NCI-H526 (cell line): ENCODE data around the gene AHCTF1.
A peak's percentile ranks its signal among the peaks of the same experiment; 100 is the strongest.

Experiments used
- DNase-seq, 2 experiments: peaks; one replicate each; lab custom pipeline; 2025; lab: John Stamatoyannopoulos, UW

Gene AHCTF1, protein sequence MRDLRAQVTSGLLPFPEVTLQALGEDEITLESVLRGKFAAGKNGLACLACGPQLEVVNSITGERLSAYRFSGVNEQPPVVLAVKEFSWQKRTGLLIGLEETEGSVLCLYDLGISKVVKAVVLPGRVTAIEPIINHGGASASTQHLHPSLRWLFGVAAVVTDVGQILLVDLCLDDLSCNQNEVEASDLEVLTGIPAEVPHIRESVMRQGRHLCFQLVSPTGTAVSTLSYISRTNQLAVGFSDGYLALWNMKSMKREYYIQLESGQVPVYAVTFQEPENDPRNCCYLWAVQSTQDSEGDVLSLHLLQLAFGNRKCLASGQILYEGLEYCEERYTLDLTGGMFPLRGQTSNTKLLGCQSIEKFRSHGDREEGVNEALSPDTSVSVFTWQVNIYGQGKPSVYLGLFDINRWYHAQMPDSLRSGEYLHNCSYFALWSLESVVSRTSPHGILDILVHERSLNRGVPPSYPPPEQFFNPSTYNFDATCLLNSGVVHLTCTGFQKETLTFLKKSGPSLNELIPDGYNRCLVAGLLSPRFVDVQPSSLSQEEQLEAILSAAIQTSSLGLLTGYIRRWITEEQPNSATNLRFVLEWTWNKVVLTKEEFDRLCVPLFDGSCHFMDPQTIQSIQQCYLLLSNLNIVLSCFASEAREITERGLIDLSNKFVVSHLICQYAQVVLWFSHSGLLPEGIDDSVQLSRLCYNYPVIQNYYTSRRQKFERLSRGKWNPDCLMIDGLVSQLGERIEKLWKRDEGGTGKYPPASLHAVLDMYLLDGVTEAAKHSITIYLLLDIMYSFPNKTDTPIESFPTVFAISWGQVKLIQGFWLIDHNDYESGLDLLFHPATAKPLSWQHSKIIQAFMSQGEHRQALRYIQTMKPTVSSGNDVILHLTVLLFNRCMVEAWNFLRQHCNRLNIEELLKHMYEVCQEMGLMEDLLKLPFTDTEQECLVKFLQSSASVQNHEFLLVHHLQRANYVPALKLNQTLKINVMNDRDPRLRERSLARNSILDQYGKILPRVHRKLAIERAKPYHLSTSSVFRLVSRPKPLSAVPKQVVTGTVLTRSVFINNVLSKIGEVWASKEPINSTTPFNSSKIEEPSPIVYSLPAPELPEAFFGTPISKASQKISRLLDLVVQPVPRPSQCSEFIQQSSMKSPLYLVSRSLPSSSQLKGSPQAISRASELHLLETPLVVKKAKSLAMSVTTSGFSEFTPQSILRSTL (N-terminal part only)

DNA sequence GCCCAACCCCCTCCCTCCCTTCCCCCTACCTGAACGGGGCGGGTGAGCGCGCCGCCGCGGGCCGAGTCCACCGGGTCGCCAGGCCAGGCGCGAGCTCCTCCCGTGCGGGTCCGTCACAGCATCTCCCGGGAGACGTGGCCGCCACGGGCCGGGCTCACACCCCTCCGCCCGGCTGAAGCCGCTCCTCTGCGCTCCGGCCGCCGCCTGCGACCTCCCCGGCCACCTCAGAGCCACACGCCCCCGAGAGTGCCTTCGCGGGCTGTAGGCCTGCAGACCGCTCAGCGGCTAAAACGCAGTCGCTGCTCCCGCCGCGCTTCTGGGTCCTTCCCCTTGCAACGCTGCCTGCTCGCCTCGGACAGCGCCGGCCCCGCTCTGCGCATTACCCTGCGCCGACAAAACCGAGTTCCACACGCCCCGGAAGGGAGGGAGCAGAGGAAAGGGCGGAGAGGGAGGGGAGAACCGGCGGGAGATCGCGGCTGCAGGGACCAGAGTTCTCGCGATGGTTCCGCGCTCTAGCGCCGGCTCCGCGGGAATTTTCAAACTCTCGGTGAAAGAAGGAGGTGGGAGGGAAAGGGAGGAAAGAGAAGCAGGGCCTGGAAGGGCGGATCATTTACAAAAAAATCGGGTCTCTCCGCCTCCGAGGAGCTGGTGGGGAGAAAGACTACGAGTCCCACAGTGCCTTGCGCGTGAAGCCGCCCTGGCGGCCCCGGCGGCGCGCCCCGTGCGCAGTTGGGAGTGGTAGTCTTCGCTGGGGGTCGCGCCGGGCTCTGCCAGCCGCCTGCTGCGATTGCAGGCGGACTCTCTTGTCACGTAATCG, at the start of gene AHCTF1:
Gene AHCTF1, minus strand, starts transcription at position 400 of the 817 bp plus-strand sequence. CDS start 13,578 bp downstream, outside the sequence.
- DNase-seq, result peak; percentile 93 to 96

DNA sequence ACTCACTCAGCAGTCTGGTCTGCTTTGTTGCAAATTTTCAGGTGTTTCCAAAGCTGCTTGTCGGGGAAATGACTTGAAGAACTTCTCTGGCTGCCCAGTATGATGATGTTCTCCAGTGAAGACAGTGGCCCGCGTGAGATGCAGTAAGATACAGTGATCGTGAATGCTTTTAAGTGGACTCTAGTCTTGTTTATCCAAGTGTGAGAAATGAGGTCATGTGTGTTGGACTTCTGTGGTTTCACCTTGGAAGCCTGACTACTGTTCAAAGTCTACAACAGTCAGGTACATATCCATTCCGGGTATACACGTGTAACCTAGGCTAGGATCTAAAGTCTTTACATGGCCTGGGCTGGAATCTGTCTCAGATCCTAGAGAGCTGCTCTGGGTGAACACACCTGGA, 47.0 kb upstream of the AHCTF1 start:
- no peak for DNase-seq

DNA sequence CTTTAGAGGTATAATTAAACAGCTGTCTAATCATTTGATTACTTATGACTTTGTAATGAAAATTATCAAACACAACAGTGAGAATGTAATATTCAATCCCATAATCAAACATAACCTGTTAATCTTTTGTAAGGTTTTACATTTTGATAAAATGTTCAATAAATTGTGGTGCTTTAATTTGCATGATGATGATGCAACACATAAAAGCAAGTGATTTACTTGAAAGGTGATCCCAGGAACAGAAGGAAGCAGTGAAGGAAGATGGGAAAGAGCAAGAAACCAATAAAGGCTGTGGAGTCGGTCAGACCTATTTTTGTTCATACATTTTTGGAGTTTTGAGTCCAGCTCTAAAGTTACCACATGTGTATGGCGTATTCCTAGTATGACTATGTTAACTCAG, 46.5 kb upstream of the AHCTF1 start:
- DNase-seq, result no peak

DNA sequence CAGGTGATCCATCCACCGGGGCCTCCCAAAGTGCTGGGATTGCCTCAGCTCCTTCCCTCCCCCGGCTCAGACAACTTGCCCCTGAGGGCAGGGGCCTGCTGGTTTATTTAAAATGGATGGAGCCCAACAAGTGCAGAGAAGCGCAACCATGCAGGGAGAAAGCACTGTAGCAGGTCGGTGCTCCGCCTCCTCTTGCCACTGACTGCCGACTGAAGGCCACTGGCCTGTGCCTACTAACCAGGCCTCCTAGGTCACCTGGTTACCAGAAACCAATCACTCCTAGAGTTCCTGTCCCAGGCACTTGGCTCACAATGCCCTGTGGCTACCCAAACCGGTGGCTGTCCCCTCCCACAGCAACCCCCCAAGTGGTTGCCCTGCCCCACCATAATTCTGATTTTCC, 40.2 kb upstream of the AHCTF1 start:
- DNase-seq, result no peak

DNA sequence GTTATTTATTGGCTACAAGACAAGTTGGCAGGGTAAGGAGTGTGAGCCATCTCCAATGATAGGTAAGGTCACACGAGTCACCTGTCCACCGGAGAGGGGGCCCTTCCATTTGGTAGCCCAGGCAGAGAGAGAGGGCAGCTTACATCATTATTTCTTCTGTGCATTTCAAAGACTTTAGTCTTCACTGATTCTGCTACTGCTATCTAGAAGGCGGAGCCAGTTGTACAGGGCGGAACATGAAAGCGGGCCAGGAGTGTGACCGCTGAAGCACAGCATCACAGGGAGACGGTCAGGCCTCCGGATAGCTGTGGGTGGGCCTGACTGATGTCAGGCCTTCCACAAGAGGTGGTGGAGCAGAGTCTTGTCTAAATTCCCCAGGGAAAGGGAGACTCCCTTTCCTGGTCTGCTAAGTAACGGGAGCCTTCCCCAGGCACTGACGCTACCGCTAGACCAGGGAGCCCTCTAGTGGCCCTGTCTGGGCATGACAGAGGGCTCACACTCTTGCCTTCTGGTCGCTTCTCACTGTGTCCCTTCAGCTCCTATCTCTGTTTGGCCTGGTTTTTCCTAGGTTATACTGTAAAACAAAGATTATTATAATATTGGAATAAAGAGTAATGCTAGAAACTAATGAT, 39.5 kb upstream of the AHCTF1 start:
- DNase-seq, result peak; percentile 56 to 64

DNA sequence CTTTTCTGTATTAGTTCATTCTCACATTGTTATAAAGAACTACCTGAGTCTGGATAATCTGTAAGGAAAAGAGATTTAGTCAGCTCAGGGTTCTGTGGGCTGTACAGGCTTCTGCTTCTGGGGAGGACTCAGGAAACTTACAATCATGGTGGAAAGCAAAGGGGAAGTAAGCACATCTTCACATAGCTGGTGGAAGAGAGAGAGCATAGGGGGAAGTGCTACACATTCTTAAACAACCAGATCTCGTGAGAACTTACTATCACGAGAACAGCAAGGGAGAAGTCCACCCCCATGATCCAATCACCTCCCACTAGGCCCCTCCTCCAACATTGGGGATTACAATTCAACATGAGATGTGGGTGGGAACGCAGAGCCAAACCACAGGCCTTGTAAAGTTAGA, 37.9 kb upstream of the AHCTF1 start:
- no peak for DNase-seq

DNA sequence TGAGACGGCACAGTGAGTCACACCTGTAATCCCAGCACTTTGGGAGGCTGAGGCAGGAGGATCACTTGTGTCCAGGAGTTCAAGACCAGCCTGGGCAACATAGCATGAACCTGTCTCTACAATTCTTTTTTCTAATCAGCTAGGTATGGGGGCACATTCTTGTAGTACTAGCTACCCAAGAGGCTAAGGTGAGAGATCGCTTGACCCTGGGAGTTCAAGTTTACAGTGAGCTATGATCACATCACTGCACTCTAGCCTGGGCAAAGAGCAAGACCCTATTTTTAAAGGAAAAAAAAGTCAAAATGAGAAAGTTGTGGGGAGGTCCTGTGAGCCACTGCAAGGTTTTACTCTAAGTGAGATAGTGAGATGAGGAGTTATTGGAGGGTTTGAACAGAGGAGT, 34.8 kb upstream of the AHCTF1 start:
- no peak for DNase-seq

DNA sequence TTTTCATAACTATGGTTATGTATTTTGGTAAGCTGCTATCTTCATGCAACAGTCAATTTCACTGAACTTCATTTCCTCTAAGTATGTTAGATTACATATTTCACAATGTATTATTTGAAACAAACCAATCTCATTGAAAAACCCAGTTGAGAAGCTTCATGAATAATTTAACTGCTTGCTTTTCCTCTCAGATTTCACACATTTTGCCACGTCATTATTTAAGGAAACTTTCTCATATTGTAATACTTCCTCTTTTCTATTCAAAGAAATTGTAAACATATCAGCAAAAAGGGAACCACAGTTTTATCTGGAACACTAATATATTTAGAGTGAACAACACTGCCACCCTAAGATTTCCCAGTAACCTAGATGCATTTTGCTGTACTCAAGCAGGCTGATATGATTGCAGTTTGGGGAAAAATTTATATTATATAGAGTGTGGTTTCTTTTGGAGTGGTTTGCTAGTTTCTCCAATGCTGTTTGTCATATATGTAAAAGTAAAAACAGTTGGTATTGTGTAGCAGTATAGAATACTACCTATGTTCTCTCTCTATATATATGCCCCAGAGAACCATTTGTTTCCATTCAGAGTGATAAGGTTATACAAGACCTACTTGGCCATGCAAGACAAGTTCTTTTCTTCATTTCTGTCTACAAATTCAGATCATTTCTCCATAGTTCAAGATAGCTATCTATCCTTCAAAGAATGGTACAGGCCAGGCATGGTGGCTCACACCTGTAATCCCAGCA, 28.4 kb upstream of the AHCTF1 start:
- DNase-seq, result no peak

DNA sequence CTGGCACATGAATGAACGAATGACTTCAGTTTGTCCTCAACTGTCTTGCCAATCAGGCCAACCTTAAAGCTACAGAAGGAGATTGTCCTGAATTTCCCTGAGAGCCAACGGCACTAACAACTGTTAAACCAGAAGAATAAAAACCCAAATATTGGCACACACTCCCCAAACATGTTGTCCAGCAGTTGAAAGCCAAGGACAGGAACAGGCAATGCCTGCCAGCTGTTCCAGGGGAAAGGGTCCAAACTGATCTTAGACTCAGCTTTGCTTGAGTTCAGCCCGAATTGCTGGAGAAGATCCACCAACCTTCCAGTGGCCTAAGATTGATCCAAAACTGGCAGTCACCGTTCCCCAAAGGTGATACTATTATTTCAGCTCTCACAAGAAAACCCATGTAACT, 22.4 kb upstream of the AHCTF1 start:
- DNase-seq, result no peak

DNA sequence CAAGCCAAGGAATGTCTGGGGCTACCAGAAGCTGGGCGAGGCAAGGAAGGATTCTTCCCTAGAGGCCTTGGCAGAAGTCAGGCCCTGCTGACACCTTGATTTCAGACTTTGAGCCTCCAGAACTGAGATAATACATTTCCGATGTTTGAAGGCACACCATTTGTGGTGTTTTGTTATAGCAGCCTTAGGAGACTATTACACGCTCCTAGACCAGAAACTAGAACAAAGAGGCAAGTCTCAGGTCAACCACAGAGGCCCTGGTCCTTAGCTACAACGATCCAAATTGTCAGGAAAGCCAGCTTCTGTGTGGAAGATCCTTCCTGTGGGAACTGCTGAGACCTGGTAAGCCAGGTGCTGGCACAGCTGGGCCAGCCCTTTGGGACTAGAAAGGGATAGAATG, 19.7 kb upstream of the AHCTF1 start:
- no peak for DNase-seq

DNA sequence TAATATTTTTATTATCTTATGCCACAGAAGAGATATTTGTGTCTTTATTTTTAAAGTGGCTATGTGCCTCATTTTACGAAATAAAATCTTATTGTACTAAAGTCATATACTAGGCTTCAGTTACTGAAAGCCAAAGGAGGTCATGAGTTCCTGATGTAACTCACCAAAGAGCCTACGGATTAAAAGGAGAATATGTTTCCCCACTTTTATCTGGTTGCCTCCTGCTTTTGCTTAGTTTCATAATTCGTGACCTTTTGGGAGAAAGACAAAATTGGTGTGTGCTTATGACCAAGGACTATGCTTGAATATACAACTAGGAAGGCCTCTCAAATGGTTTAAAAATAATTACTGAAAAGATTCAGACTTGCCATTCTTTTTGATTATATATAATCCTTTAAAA, 18.2 kb upstream of the AHCTF1 start:
- DNase-seq, result no peak

DNA sequence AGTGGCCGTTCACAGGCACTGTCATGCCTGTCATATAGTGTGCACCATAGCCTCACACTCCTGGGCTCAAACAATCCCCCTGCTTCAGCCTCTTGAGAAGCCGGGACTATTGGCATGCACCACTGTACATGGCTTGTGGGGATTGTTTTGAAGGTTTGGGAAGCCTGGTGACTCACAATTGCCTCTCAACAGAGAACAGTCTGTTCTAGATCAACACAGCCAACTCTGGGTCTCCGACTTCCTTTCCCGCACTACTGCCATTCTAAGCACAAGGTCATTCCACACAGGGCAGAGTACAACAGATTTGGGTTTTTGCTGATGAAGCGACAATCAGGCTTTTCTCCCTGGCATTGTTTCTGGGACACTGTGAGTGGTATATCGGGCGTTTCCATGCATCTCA, 15.5 kb upstream of the AHCTF1 start:
- DNase-seq, result no peak

DNA sequence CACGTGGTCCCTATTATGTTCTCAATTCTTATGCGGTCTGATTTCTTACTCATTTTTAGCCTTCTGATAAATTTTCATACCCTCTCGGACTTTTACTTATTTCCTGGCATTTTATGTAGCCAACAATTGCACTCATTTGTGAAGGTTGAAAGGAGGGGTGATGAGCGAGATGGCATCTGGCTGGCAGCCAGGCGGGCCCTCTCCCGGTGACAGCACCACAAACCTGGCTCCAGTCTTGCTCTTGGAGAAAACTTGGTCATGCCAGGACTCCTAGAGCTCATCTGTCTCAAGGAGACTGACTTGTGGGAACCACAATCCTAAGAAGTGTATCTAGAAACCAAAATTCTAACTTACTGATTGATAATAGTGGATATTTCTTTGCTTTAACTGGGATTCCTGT, 14.6 kb upstream of the AHCTF1 start:
- no peak for DNase-seq

DNA sequence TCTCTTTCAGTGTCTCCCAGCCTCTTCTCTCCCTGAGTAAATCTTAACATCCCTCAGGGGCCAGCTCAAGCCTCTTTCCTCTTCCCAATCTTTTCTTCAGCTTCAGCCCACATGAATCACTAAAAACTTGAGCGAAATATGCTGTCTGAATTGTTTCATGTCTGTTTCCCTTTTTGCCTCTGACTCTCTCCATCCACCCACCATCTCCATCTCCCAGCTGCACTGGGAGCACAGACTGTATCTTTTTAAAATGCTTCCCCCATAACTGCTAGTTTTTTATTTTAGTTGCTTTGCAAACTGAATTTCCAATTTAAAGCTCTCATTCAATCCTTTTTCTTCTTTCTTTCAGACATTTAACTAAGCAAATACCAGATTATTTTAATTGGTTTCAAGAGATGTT, 3.0 kb upstream of the AHCTF1 start:
- DNase-seq, result no peak

DNA sequence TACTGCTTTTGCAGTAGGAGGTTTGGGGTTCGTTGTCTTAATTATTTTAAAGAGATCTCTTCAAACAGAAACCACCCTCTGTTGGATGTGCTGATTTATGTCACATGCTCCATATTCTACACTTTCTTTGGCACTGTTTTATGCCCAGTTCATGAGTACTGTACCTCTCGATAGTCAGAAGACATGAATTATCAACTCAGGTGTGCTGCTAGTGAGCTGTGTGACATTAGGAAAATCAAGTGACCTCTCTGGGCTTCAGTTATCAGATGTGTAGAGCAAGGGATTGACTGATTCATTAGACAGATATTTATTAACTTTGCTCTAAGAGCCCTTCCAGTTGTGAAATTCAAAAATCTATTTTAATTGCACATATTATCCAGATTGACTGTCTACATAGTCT, 2.1 kb upstream of the AHCTF1 start:
- DNase-seq, result no peak

DNA sequence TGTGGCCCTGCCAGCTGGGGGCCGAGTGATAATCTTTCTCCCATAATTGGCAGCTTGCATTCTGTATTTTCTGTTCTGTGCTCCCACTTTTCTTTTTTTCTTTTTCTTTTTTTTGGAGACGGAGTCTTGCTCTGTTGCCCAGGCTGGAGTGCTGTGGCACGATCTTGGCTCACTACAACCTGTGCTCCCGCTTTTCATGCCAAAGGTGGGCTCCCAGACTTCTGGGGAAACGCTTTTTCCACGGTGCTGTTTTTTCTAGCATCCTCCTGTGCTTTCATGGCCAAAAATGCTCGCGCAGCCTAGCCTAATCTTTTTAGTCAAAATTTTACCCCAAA, 585 bp upstream of the AHCTF1 start:
- no peak for DNase-seq

DNA sequence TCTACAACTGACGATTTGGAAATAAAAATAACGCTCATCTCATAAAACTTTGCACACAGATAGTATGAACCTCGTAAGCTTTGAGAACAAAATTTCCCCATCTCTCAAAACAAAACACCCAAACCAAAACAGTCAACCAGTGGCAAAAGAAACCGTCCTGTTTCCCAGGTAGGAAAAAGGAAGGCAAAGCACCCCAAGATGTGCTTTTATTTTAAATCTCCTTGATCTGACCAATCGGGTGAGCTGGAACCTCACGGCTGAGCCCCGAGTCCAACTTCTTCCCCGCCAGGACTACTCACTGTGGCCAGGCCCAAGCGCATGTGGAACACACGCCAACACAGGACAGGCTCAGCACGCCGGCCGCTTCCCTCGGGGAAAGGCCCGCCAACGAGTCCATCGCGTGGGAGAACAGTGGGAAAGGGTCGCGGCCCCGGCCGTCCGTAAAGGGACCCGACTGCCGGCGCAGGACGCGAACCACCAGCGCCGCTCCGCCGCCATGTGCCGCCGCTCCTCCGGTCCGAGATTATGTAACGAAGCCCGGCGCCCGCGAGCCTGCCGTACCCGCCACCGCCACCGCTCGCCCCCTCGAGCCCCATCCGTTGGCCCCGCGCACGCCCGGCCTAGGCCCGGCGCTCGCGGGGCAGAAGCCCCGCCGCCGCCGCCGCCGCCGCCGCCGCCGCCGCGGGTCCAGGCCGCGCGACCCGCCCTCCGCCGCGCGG, 759 bp downstream of the AHCTF1 start:
- DNase-seq, result peak in 1 of 2 experiments; percentile 49

DNA sequence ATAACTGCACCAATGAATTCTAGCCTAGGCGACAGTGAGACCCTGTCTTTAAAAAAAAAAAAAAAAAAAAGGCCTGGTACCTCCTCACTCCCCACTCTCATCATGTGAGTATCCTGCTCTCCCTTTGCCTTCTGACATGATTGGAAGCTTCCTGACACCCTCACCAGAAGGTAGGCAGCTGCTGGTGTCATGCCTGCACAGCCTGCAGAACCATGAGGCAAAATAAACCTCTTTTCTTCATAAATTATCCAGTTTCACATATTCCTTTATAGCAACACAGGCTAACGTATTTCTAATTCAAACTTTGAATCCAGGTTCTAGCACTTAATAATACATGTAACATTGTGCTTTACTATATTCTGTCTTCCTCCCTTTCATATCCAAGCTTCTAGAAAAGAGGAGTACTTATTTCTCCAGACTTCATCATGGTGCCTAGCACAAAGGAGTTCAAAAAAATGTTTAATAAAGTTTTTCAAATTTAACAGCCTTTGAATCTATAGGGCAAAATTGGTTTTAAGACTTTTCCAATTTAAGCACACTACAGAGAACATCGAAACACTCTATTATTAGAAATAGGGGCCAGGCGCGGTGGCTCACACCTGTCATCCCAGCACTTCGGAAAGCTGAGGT, 5.6 kb downstream of the AHCTF1 start:
- no peak for DNase-seq

DNA sequence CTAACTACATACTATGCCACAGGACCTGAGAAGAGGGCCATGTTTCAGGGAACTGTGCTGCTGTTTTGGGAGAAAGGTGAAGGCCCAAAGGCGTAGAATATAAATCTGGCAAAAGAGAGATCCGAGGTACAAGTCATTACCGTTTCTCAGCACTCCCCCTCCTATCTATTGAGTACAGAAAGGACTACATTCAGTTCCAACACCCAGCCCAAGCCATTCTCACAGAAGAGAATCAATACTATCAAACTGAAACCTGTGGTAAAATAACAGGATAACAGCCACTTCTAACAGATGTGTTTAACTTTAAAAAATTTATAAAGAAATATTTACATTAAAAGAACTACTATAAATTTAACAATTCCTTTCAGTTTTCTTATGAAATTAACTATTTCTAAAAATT, 7.8 kb downstream of the AHCTF1 start:
- DNase-seq, result no peak
